Endothelial cell (in vitro differentiated cells): Measurements from ENCODE around the gene EIF2B1. TPM values are rescaled to one million over a fixed set of nuclear protein-coding genes. Genes with fewer than 3 reads are reported as not detected.

Experiments used
- DNase-seq: peaks from one replicate; pipeline ENCODE4 v3.0.0; 2021; ENCODE audit warnings: low spot score
- H3K27ac Mint-ChIP-seq: one replicate; pipeline ENCODE4 v1.8.0; 2021; ENCODE audit warnings: mixed read lengths, inconsistent platforms; ENCODE audit not compliant: unreplicated experiment
- H3K27me3 Mint-ChIP-seq: one replicate; pipeline ENCODE4 v1.8.0; 2021; ENCODE audit warnings: mild to moderate bottlenecking, moderate library complexity, mixed read lengths, inconsistent platforms; ENCODE audit not compliant: unreplicated experiment
- H3K36me3 Mint-ChIP-seq: one replicate; pipeline ENCODE4 v1.8.0; 2021; ENCODE audit warnings: mild to moderate bottlenecking, low read depth, mixed read lengths, inconsistent platforms; ENCODE audit not compliant: unreplicated experiment
- H3K4me1 Mint-ChIP-seq: one replicate; pipeline ENCODE4 v1.8.0; 2021; ENCODE audit warnings: mild to moderate bottlenecking, mixed read lengths, inconsistent platforms; ENCODE audit not compliant: unreplicated experiment
- H3K4me3 Mint-ChIP-seq: one replicate; pipeline ENCODE4 v1.8.0; 2021; ENCODE audit warnings: mild to moderate bottlenecking, mixed read lengths, inconsistent platforms; ENCODE audit not compliant: unreplicated experiment
- H3K9me3 Mint-ChIP-seq: one replicate; pipeline ENCODE4 v1.8.0; 2021; ENCODE audit warnings: mixed read lengths, inconsistent platforms; ENCODE audit not compliant: unreplicated experiment
- CTCF ChIP-seq: fragments of 200-600 bp; sonication (generic); IDR thresholded peaks from one replicate; pipeline ENCODE4 v1.5.0; 2021; ENCODE audit warnings: antibody characterized with exemption; ENCODE audit not compliant: unreplicated experiment
- total RNA-seq: library from RNA; stranded (reverse); fragmentation: NEBNext Ultra II Directional; extraction: Animal tissue kit (Norgen Biotek cat#: 25700); gene quantifications from one replicate; pipeline ENCODE4 v1.2.1, GENCODE V29; 2021; ENCODE audit not compliant: unreplicated experiment

EIF2B1 gene
- total RNA-seq, 1 donor from 2014 or later, result 52.0 TPM

- Mint-ChIP-seq H3K27me3 (no peaks in the 10 kb centered on the region), H3K4me3 (no peak overlapping the region), H3K36me3 (no peaks in the 10 kb centered on the region), H3K27ac (no peak overlapping the region), H3K9me3 (no peaks in the 10 kb centered on the region), H3K4me1 (no peaks in the 10 kb centered on the region)
- TF ChIP-seq CTCF, result no peak
- DNase-seq, result no peak
Observed at GRCh38 chr12:123659996-123660727, 26.7 kb upstream of the EIF2B1 start.

GRCh38 chr12:123657211-123657610, 23.7 kb upstream of the EIF2B1 start:
- Mint-ChIP-seq H3K9me3 (no peaks in the 10 kb centered on the region), H3K27me3 (no peaks in the 10 kb centered on the region), H3K27ac (no peak overlapping the region), H3K36me3 (no peaks in the 10 kb centered on the region), H3K4me3 (no peak overlapping the region), H3K4me1 (no peaks in the 10 kb centered on the region)
- DNase-seq, result no peak
- no peak for TF ChIP-seq CTCF

GRCh38 chr12:123656392-123656791, 22.9 kb upstream of the EIF2B1 start:
- H3K27ac Mint-ChIP-seq, result no peak overlapping the region

GRCh38 chr12:123655420-123655819, 21.9 kb upstream of the EIF2B1 start:
- Mint-ChIP-seq H3K4me3 (no peak overlapping the region), H3K4me1 (no peaks in the 10 kb centered on the region), H3K27ac (no peak overlapping the region), H3K27me3 (peaks cover 2% of the 10 kb centered on the region), H3K36me3 (peaks cover 5% of the 10 kb centered on the region), H3K9me3 (no peaks in the 10 kb centered on the region)
- TF ChIP-seq CTCF, result no peak
- no peak for DNase-seq

More at GRCh38 chr12:123656392-123656791, 22.9 kb upstream of the EIF2B1 start:
- Mint-ChIP-seq H3K9me3 (no peaks in the 10 kb centered on the region), H3K36me3 (peaks cover 5% of the 10 kb centered on the region), H3K27me3 (peaks cover 1% of the 10 kb centered on the region), H3K4me1 (no peaks in the 10 kb centered on the region), H3K4me3 (no peak overlapping the region)
- no peak for TF ChIP-seq CTCF
- no peak for DNase-seq

GRCh38 chr12:123654129-123654701, 20.7 kb upstream of the EIF2B1 start:
- Mint-ChIP-seq H3K27ac (no peak overlapping the region), H3K4me3 (no peak overlapping the region), H3K4me1 (no peaks in the 10 kb centered on the region), H3K27me3 (peaks cover 2% of the 10 kb centered on the region), H3K9me3 (no peaks in the 10 kb centered on the region), H3K36me3 (peaks cover 5% of the 10 kb centered on the region)
- no peak for TF ChIP-seq CTCF
- no peak for DNase-seq
